Gastrocnemius medialis (tissue), 4 donors: ENCODE data around the gene MYO1E. TPM values are rescaled to one million over a fixed set of nuclear protein-coding genes. Genes with fewer than 3 reads are reported as not detected.

Source experiments
- ATAC-seq, 2 donors: fragments of 150-250 bp; one replicate each; pipeline ENCODE4 v1.9.1; 2016
- DNase-seq, 2 donors: peaks; one replicate each; pipeline ENCODE4 v3.0.0-alpha.2; 2019
- H3K27ac ChIP-seq, 4 donors: fragments of 200-600 bp; sonication (generic); 1 replicate in 1 of 4; 2 replicates in 3 of 4; pipeline ENCODE4 v1.5.1; 2016 to 2018; ENCODE audit warnings: mild to moderate bottlenecking in 2 of 4, moderate library complexity in 1 of 4
- H3K27me3 ChIP-seq, 3 donors: fragments of 200-600 bp; sonication (generic) in 2 of 3; 1 replicate in 1 of 3; 2 replicates in 2 of 3; pipeline versions ENCODE4 v1.5.1 to v1.6.0; 2016 to 2019; ENCODE audit warnings: mild to moderate bottlenecking in 1 of 3, moderate library complexity in 1 of 3
- H3K36me3 ChIP-seq, 2 donors: fragments of 200-600 bp; sonication (generic) in 1 of 2; one replicate each; pipeline ENCODE4 v1.5.1; 2017 to 2018
- H3K4me1 ChIP-seq, 2 donors: fragments of 200-600 bp; sonication (generic) in 1 of 2; one replicate each; pipeline ENCODE4 v1.5.1; 2016 to 2017; ENCODE audit warnings: mild to moderate bottlenecking in 2 of 2
- H3K4me3 ChIP-seq, 4 donors: fragments of 200-600 bp; sonication (generic) in 3 of 4; 1 replicate in 1 of 4; 2 replicates in 3 of 4; pipeline ENCODE4 v1.5.1; 2016 to 2019; ENCODE audit warnings: mild to moderate bottlenecking in 2 of 4
- H3K9me3 ChIP-seq, 3 donors: fragments of 200-600 bp; sonication (generic) in 2 of 3; 1 replicate in 1 of 3; 2 replicates in 2 of 3; pipeline ENCODE4 v1.5.1; 2016 to 2019
- CTCF ChIP-seq, 5 experiments: fragments of 450-650 bp in 3 of 5; fragments of 200-600 bp in 2 of 5; sonication (generic) in 2 of 5; IDR thresholded peaks in 4 of 5; conservative IDR thresholded peaks in 1 of 5; 1 replicate in 4 of 5; 2 replicates in 1 of 5; pipeline ENCODE4 v1.5.1; 2016 to 2019; ENCODE audit warnings: antibody characterized with exemption in 5 of 5, mild to moderate bottlenecking in 3 of 5, moderate library complexity in 3 of 5
- POLR2A ChIP-seq, 2 donors: fragments of 450-650 bp; IDR thresholded peaks; one replicate each; pipeline ENCODE4 v1.6.1; 2017; ENCODE audit warnings: antibody characterized with exemption in 2 of 2, mild to moderate bottlenecking in 2 of 2, moderate library complexity in 2 of 2
- in situ Hi-C, 4 donors: fragments of 200-750 bp; cut with MboI; loops; one replicate each; pipeline versions ENCODE4 v1.15.0 to v1.8.0; 2017; ENCODE audit warnings: low sequenced_read_pairs in 4 of 4
- intact Hi-C: fragments of 100-400 bp; cut with DNase I; formaldehyde crosslinking; loops from one replicate; pipeline ENCODE4 v1.15.1; 2023; ENCODE audit warnings: low total_unique reads
- total RNA-seq, 4 donors: library from RNA; depleted of rRNA; stranded (reverse); fragments of >200 nt; gene quantifications; one replicate each; pipeline versions ENCODE4 v1.1.0 to v1.2.3, GENCODE V29; 2016

MYO1E gene
- total RNA-seq, 4 donors from 2014 or later, result 12.8 to 39.6 (median 30.7) TPM

DNA sequence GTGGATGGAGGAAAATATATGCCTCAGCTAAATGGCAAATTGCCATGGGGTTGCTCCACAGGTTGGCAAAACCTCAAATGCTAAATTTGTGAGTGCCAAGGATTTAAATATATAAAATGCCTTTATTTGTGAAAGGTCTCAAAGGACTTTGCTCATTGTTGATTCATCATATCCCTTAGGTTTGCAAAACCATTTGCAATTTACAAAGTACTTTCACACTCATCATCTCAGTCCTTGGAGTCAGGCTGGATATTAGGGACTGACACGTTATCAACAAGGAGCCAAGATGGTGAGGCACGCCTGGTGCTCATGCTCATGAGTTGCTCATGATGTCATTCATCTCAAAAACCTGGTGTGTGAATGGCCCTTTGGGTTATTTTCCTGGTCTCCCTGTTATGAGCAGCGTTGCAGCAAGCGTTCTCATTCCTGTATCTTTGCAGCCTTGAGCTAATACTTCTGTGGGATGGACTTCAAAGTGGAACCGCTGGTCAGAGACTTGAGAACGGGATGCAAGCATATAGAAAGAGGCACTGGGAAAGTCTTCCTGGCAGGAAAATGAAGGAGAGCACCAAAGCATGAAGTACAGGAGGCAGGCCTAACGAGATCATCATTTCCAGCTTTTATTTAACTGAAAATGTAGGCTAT is 66.0 kb downstream of the MYO1E start:
- no peaks in the 10 kb centered on the region for H3K9me3 ChIP-seq
- no peak for TF ChIP-seq CTCF (IDR thresholded peaks at IDR 0.05 in 4 of 5, conservative IDR thresholded peaks at IDR 0.05 in 1 of 5)
- no peak for TF ChIP-seq POLR2A (IDR thresholded peaks at IDR 0.05)
- no peaks in the 10 kb centered on the region for H3K27me3 ChIP-seq
- ATAC-seq (no peak), DNase-seq (no peak)
- H3K4me1 ChIP-seq, result peaks cover 0 to 10% of the 10 kb centered on the region in 2 donors
- in situ Hi-C loops, result no loop called here
- intact Hi-C loops, result no loop called here
- H3K36me3 ChIP-seq, result no peaks in the 10 kb centered on the region
- H3K27ac ChIP-seq, result peak overlapping the region in 1 of 4 donors; percentile 4
- H3K4me3 ChIP-seq, result no peak overlapping the region

GRCh38 chr15:59304807-59305206 is 67.9 kb downstream of the MYO1E start:
- intact Hi-C loops (no loop called here), in situ Hi-C loops (no loop called here)
- Histone ChIP-seq H3K27me3 (no peaks in the 10 kb centered on the region), H3K4me1 (peaks cover 13 to 17% of the 10 kb centered on the region in 2 donors), H3K36me3 (no peaks in the 10 kb centered on the region), H3K27ac (peak overlapping the region in 1 of 4 donors; percentile 1), H3K9me3 (no peaks in the 10 kb centered on the region), H3K4me3 (no peak overlapping the region)
- TF ChIP-seq CTCF (IDR thresholded peaks at IDR 0.05 in 4 of 5, conservative IDR thresholded peaks at IDR 0.05 in 1 of 5) (no peak), POLR2A (IDR thresholded peaks at IDR 0.05) (no peak)
- ATAC-seq (no peak), DNase-seq (no peak)

DNA sequence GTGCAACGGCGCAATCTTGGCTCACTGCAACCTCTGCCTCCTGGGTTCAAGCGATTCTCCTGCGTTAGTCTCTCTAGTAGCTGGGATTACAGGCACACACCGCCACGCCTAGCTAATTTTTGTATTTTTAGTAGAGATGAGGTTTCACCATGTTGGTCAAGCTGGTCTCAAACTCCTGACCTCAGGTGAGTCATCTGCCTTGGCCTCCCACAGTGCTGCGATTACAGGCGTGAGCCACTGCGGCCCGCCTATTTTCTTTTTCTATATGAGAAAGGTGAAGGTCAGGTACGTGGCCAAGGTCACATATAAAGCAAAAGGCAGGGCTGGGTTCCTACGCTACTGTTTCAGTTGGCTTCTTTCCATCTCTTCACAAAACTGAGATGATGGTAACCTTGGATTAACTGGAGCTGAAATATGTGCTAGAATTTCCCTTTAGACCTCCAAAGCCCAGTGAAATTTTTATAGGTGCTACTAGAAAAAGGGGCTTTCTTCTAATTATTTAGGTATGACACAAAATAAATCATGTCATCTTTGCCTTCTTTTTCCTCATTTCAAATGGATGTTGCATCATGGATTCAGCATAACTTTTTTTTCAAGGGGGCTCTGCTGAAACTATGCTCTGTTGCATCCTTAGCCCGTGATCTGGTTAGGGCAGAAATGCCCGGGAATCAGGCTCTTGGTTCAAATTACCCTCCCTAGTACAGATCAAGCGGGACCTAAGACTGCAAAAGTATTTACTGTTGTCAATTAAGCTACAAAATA is 68.5 kb downstream of the MYO1E start:
- intact Hi-C loops, result no loop called here
- no peak overlapping the region for H3K27ac ChIP-seq

DNA sequence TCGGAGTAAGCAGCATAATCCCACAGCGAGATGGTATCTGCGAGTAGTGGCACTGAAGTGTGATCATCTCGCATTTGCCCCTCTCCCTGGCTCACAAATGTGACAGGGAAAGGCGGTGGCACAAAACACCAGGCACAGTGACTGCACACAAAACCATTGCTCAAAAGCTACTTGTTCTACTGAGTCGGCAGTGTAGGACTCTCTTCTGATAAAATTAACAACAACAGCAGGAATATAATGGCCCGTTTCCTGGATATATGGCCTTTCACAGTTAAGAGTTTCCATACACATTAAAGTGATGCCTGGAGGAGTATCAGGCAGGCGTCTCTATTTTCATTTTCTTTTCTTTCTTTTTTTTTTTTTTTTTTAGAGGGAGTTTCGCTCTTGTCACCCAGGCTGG is 69.0 kb downstream of the MYO1E start:
- DNase-seq (no peak), ATAC-seq (no peak)
- Histone ChIP-seq H3K4me1 (peaks cover 18 to 25% of the 10 kb centered on the region in 2 donors), H3K27ac (no peak overlapping the region), H3K27me3 (no peaks in the 10 kb centered on the region), H3K9me3 (no peaks in the 10 kb centered on the region), H3K4me3 (no peak overlapping the region), H3K36me3 (no peaks in the 10 kb centered on the region)
- intact Hi-C loops (no loop called here), in situ Hi-C loops (no loop called here)
- TF ChIP-seq POLR2A (IDR thresholded peaks at IDR 0.05) (no peak), CTCF (IDR thresholded peaks at IDR 0.05 in 4 of 5, conservative IDR thresholded peaks at IDR 0.05 in 1 of 5) (no peak)

More for the DNA sequence above, 68.5 kb downstream of the MYO1E start:
- peaks cover 18 to 23% of the 10 kb centered on the region in 2 donors for H3K4me1 ChIP-seq
- no peak overlapping the region for H3K4me3 ChIP-seq
- TF ChIP-seq POLR2A (IDR thresholded peaks at IDR 0.05), result no peak
- no peak for TF ChIP-seq CTCF (IDR thresholded peaks at IDR 0.05 in 4 of 5, conservative IDR thresholded peaks at IDR 0.05 in 1 of 5)
- no peaks in the 10 kb centered on the region for H3K9me3 ChIP-seq
- DNase-seq (no peak), ATAC-seq (no peak)
- no peaks in the 10 kb centered on the region for H3K27me3 ChIP-seq
- H3K36me3 ChIP-seq, result no peaks in the 10 kb centered on the region
- in situ Hi-C loops, result no loop called here
